OCI-LY1 (cell line): Measurements from ENCODE around the gene SAG.

Experiments
- CTCF ChIP-seq: fragments of 200-600 bp; sonication (generic), shearing (Covaris generic); IDR thresholded peaks from 2 replicates; pipeline ENCODE4 v1.5.1; 2017; ENCODE audit warnings: mild to moderate bottlenecking, antibody characterized with exemption, low read length, moderate library complexity, mixed read lengths
- EZH2 ChIP-seq: fragments of 200-600 bp; sonication (generic), shearing (Covaris generic); IDR thresholded peaks from 2 replicates; pipeline ENCODE4 v1.8.0; 2017; ENCODE audit warnings: borderline replicate concordance, mixed run types, mild to moderate bottlenecking, antibody characterized with exemption, low read length, moderate library complexity, mixed read lengths

- TF ChIP-seq CTCF (no peak), EZH2 (no peak)
Measured at GRCh38 chr2:233317196-233317943, 9.8 kb downstream of the SAG start.
